Suppressor macrophage treated with lipopolysaccharide for 4 hours (primary cell): Measurements from ENCODE around the gene RAB3IL1.

ENCODE experiments used
- DNase-seq: peaks from one replicate; pipeline ENCODE4 v3.0.0-alpha.2; 2020

RAB3IL1 gene

DNA sequence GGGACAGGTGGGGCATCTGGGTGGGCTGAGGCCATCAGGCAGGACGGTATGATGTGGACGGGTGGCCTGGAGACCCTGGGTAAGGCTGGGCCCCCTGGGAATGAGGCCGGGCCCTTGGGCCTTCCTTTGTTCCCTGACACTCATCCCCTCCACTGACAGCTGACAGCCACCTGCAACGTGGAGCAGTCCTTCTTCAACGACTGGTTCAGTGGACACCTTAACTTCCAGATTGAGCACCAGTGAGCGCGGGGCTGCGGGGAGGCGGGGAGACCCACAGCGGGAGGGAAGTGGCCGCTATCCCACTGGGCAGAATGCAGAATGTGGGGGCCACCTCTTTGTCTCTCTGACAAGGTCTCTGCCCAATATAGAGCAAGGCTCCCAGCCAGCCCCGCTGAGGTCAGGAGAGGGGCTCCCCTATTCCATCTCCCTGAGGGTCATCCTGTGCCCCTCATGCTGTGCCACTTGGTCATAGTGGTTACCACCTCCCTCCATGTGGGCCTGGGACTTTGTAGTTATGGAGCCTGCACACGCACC is 53.8 kb downstream of the RAB3IL1 start:
- DNase-seq, result no peak

- no peak for DNase-seq
Measured at GRCh38 chr11:61862714-61863547, 54.4 kb downstream of the RAB3IL1 start.

GRCh38 chr11:61861634-61862033 is 55.7 kb downstream of the RAB3IL1 start:
- no peak for DNase-seq

- no peak for DNase-seq
Measured at GRCh38 chr11:61860054-61860903, 57.1 kb downstream of the RAB3IL1 start.

GRCh38 chr11:61855939-61856680 is 61.3 kb downstream of the RAB3IL1 start:
- DNase-seq, result no peak

GRCh38 chr11:61854966-61855714 is 62.2 kb downstream of the RAB3IL1 start:
- DNase-seq, result no peak

DNA sequence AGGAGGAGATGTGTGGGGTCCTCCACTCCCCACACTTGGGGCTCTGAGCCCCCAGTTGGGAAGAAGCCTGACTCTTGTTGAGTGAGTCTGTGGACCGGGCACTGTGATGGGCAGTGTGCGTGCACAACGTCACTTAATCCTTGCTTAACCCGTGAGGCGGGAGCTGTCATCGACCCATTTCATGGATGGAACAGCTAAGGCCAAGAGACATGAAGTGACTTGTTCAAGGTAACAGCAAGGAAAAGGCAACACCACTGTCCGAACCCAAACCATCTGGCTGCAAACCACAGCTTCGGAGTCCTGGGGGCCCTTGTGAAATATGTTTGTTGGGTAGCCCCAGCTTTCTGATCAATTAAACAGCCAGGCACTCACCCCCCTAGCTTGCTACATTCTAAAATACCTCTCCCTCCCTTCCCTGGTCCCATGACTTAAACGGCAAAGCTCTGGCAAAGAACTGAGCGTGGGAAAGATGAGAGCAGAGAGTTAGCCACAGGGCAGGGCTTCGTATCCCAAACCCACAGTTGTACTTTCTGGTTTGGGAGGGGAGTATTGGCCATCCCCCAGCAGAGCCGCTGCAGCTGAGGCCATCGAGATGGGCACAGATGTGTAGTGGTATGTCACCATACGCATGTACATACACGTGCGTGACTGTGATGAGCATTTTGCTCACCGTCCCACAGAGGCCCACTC is 63.0 kb downstream of the RAB3IL1 start:
- DNase-seq, result no peak

- DNase-seq, result no peak
Measured at GRCh38 chr11:61853698-61854169, 63.6 kb downstream of the RAB3IL1 start.

DNA sequence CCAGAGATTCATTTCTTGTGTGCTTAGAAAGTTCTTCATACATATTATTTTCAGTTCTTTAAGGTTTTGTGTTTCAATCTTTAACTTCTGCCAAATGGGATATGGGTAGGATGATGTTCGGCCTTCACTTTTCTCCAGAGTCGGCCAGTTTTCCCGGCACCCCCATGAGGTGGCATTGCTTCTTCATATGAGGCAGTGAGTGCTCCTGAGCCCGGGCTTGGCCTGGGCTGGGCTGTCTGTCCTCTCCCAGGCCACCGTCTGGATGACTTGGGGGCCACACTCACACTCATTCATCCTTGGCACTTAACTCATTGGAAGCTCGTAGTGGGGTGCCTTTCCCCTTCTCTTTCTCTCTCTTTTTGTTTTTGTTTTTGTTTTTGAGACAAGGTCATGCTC is 65.5 kb downstream of the RAB3IL1 start:
- DNase-seq, result no peak

DNA sequence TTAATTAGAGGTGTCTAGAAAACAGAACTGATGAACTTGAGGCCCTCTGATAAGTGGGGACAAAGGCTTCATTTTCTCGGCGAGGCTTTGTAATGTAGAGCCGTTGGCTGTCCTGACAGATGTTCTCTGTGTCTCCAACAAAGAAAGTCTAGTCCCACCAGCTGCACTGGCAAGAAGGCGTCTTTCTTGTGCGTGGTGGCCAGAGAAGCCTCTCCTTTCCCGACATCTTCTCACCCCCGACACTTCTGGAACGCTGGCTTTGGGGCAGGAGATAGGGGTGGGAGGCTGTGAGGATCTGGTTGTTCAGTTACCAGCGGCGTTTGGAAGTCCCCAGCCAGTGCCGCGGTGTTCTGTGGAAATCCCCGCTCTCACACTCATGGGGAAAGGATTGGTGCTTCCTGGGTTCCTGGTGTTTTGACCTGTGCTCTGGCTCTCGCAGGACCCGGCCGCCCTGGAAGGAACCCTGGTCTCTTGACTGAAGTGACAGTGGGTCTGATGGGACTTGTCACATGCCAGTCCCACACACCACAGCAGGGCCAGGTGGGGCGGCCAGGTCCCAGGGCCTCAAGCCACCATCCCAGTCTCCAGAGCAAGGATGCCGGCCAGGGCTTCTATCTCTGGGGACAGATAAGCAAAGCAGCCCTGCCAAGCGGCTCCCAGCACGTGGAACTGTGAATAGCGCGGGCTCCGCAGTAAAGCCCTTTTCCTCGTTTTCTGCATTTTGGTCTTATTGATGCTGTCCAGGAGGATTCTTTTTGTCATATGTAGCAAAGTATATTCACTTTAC is 66.1 kb downstream of the RAB3IL1 start:
- DNase-seq, result no peak

GRCh38 chr11:61850687-61851086 is 66.7 kb downstream of the RAB3IL1 start:
- DNase-seq, result no peak

DNA sequence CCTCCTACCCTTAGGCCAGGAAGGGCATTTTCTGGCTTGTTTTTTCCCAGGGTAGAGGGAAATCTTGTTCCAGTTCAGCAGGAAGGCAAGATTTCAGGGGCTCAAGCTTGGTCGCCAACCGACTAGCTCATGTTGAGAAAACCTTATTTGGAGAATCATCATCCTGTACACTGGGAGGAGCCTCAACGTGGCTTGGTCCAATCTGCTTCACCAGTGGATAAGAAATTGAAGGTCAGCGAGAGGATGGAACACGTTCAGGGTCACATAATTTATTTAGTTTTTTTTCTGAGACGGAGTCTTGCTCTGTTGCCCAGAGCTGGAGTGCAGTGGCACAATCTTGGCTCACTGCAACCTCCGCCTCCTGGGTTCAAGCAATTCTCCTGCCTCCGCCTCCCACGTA is 68.7 kb downstream of the RAB3IL1 start:
- DNase-seq, result no peak

- DNase-seq, result no peak
Measured at GRCh38 chr11:61847914-61848581, 69.3 kb downstream of the RAB3IL1 start.
